Eye (tissue), 1 donor: Measurements from ENCODE around the gene ERC2.
"Not testable (repeated sequence)": the region's sequence is repeated elsewhere in the genome, so short reads cannot be mapped to it uniquely, and the experiment has no call there.

Source experiments
- DNase-seq: peaks from one replicate; pipeline ENCODE4 v3.0.0-alpha.2; 2015

Gene ERC2

GRCh38 chr3:56054844-56055243 lies 413.4 kb downstream of the ERC2 start:
- DNase-seq: no peak

- DNase-seq: no peak
Measured at GRCh38 chr3:56053727-56054126, 414.5 kb downstream of the ERC2 start.

GRCh38 chr3:56052188-56052587 lies 416.1 kb downstream of the ERC2 start:
- DNase-seq: no peak

- no peak for DNase-seq
Measured at GRCh38 chr3:56051052-56051451, 417.2 kb downstream of the ERC2 start.

GRCh38 chr3:56048946-56049345 lies 419.3 kb downstream of the ERC2 start:
- no peak for DNase-seq

GRCh38 chr3:56048331-56048730 lies 419.9 kb downstream of the ERC2 start:
- DNase-seq: no peak

- peak; percentile 78 for DNase-seq
Measured at GRCh38 chr3:56042326-56042951, 425.8 kb downstream of the ERC2 start.

GRCh38 chr3:56025326-56025725 lies 442.9 kb downstream of the ERC2 start:
- no peak for DNase-seq

- no peak for DNase-seq
Measured at GRCh38 chr3:56023546-56023945, 444.7 kb downstream of the ERC2 start.

GRCh38 chr3:56022619-56023018 lies 445.6 kb downstream of the ERC2 start:
- no peak for DNase-seq

GRCh38 chr3:56019490-56020146 lies 448.6 kb downstream of the ERC2 start:
- no peak for DNase-seq

GRCh38 chr3:56015374-56015773 lies 452.9 kb downstream of the ERC2 start:
- DNase-seq: not testable (repeated sequence)

- DNase-seq: no peak
Measured at GRCh38 chr3:56012721-56013120, 455.5 kb downstream of the ERC2 start.

GRCh38 chr3:56005196-56005805 lies 463.0 kb downstream of the ERC2 start:
- DNase-seq: no peak

- peak; percentile 42 for DNase-seq
Measured at GRCh38 chr3:56003129-56003528, 465.1 kb downstream of the ERC2 start.

- DNase-seq: no peak
Measured at GRCh38 chr3:56001991-56002390, 466.3 kb downstream of the ERC2 start.

- no peak for DNase-seq
Measured at GRCh38 chr3:56001537-56001936, 466.7 kb downstream of the ERC2 start.

- peak; percentile 54 for DNase-seq
Measured at GRCh38 chr3:55989366-55989765, 478.9 kb downstream of the ERC2 start.

- peak; percentile 32 for DNase-seq
Measured at GRCh38 chr3:55988905-55989304, 479.4 kb downstream of the ERC2 start.

- peak; percentile 20 for DNase-seq
Measured at GRCh38 chr3:55984626-55985025, 483.6 kb downstream of the ERC2 start.

- peak; percentile 60 for DNase-seq
Measured at GRCh38 chr3:55978953-55979352, 489.3 kb downstream of the ERC2 start.

GRCh38 chr3:55974421-55975165 lies 493.7 kb downstream of the ERC2 start:
- peak; percentile 23 for DNase-seq

GRCh38 chr3:55969634-55970033 lies 498.6 kb downstream of the ERC2 start:
- DNase-seq: no peak

GRCh38 chr3:55968331-55968730 lies 499.9 kb downstream of the ERC2 start:
- no peak for DNase-seq
